Tibial nerve (tissue), 4 donors: Measurements from ENCODE around the gene TNRC6C. TPM values are rescaled to one million over a fixed set of nuclear protein-coding genes. Genes with fewer than 3 reads are reported as not detected.
"Not testable (repeated sequence)": the region's sequence is repeated elsewhere in the genome, so short reads cannot be mapped to it uniquely, and the experiment has no call there.

Experiments
- DNase-seq, 2 donors: peaks; one replicate each; pipeline ENCODE4 v3.0.0-alpha.2; 2019; ENCODE audit warnings: low spot score in 2 of 2
- H3K27ac ChIP-seq, 4 donors: fragments of 200-600 bp; sonication (generic) in 3 of 4; one replicate each; pipeline ENCODE4 v1.5.1; 2017 to 2019; ENCODE audit warnings: mild to moderate bottlenecking in 1 of 4
- H3K27me3 ChIP-seq, 2 donors: fragments of 200-600 bp; sonication (generic) in 1 of 2; one replicate each; pipeline versions ENCODE4 v1.5.1 to v1.6.0; 2017 to 2019
- H3K36me3 ChIP-seq, 3 donors: fragments of 200-600 bp; sonication (generic); one replicate each; pipeline ENCODE4 v1.5.1; 2018 to 2019
- H3K4me1 ChIP-seq, 4 donors: fragments of 200-600 bp; sonication (generic) in 3 of 4; one replicate each; pipeline ENCODE4 v1.5.1; 2017 to 2019
- H3K4me3 ChIP-seq, 4 donors: fragments of 200-600 bp; sonication (generic) in 3 of 4; one replicate each; pipeline ENCODE4 v1.5.1; 2017 to 2019; ENCODE audit warnings: mild to moderate bottlenecking in 1 of 4, moderate library complexity in 1 of 4
- H3K9me3 ChIP-seq, 4 donors: fragments of 200-600 bp; sonication (generic) in 3 of 4; one replicate each; pipeline ENCODE4 v1.5.1; 2017 to 2019
- EP300 ChIP-seq, 2 donors: sonication (generic); formaldehyde crosslinking; IDR thresholded peaks; one replicate each; pipeline ENCODE4 v1.6.1; 2017; ENCODE audit warnings: antibody characterized with exemption in 2 of 2, mild to moderate bottlenecking in 1 of 2
- POLR2A ChIP-seq, 2 donors: fragments of 450-650 bp; IDR thresholded peaks; one replicate each; pipeline ENCODE4 v1.6.1; 2017; ENCODE audit warnings: antibody characterized with exemption in 2 of 2, mild to moderate bottlenecking in 2 of 2, moderate library complexity in 2 of 2
- WGBS, 2 donors: methylation state at CpG; one replicate each; pipeline ENCODE4 v1.1.5; 2018; 5-methylcytosine and 5-hydroxymethylcytosine counted together
- total RNA-seq, 4 donors: library from RNA; depleted of rRNA; stranded (reverse); fragments of >200 nt; gene quantifications; one replicate each; pipeline ENCODE4 v1.1.0, GENCODE V29; 2016
- TF ChIP-seq, protein P1 (sequence below), 5 experiments: fragments of 200-600 bp in 3 of 5; fragments of 450-650 bp in 2 of 5; sonication (generic) in 3 of 5; IDR thresholded peaks; one replicate each; pipeline ENCODE4 v1.5.1; 2016 to 2019; ENCODE audit warnings: antibody characterized with exemption in 5 of 5, mild to moderate bottlenecking in 3 of 5, moderate library complexity in 2 of 5

TNRC6C gene
- total RNA-seq, 4 donors from 2014 or later, result 24.0 to 43.5 (median 34.3) TPM

DNA sequence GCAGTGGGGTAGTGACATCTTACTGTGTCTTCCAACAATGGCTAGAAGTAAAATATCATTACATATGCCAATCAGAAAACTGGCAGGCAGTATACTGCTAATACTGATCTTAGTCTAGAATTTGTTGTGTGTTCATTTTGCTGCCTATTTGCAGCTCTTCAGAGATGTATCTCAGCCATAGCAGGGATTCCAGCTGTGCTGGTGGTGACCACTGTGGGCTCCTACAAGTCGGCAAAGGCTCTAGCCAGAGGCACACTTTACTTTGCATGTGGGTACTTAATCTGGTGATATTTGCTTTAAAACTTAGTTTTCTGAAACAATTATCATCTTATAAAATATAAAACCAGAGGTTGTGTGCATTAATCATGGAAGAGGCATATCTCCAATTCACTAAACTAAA is 100.1 kb downstream of the TNRC6C start:
- H3K27ac ChIP-seq, result no peak overlapping the region

DNA sequence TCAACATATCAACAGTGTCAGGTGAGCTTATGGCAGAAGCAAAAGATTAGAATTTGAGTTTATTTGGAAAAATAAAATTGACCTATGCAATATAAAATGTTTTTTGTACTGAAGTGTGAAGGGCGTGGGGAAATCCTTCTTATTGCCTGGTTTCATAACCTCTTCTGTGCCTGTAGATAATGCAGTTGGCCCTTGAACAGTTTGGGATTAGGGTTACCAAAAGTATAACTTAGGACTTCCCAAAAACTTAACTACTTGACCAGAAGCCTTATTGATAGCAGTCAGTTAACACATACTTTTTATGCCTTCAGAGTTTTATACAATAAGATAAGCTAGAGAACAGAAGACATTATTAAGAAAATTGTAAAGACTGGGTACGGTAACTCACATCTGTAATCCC is 104.1 kb downstream of the TNRC6C start:
- Histone ChIP-seq H3K36me3 (peaks cover 0 to 28% (median 0%) of the 10 kb centered on the region in 3 donors), H3K9me3 (no peaks in the 10 kb centered on the region), H3K4me3 (no peak overlapping the region), H3K4me1 (peaks cover 0 to 20% (median 9%) of the 10 kb centered on the region in 4 donors), H3K27ac (no peak overlapping the region), H3K27me3 (no peaks in the 10 kb centered on the region)
- DNase-seq, result no peak
- 85 to 90% methylated on average over 2 of the region's 2 CpGs for WGBS, 2 donors
- no peak for TF ChIP-seq POLR2A (IDR thresholded peaks at IDR 0.05)
- TF ChIP-seq, protein P1, sequence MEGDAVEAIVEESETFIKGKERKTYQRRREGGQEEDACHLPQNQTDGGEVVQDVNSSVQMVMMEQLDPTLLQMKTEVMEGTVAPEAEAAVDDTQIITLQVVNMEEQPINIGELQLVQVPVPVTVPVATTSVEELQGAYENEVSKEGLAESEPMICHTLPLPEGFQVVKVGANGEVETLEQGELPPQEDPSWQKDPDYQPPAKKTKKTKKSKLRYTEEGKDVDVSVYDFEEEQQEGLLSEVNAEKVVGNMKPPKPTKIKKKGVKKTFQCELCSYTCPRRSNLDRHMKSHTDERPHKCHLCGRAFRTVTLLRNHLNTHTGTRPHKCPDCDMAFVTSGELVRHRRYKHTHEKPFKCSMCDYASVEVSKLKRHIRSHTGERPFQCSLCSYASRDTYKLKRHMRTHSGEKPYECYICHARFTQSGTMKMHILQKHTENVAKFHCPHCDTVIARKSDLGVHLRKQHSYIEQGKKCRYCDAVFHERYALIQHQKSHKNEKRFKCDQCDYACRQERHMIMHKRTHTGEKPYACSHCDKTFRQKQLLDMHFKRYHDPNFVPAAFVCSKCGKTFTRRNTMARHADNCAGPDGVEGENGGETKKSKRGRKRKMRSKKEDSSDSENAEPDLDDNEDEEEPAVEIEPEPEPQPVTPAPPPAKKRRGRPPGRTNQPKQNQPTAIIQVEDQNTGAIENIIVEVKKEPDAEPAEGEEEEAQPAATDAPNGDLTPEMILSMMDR (IDR thresholded peaks at IDR 0.05), result no peak

More for the DNA sequence above, 100.1 kb downstream of the TNRC6C start:
- no peaks in the 10 kb centered on the region for H3K27me3 ChIP-seq
- peaks cover 0 to 28% (median 10%) of the 10 kb centered on the region in 4 donors for H3K4me1 ChIP-seq
- no peak for DNase-seq
- no peaks in the 10 kb centered on the region for H3K9me3 ChIP-seq
- peaks cover 0 to 21% (median 0%) of the 10 kb centered on the region in 3 donors for H3K36me3 ChIP-seq
- 66 to 88% methylated on average over 1 of the region's 1 CpG for WGBS, 2 donors
- no peak overlapping the region for H3K4me3 ChIP-seq
- no peak for TF ChIP-seq EP300 (IDR thresholded peaks at IDR 0.05)
- TF ChIP-seq, protein P1 (IDR thresholded peaks at IDR 0.05), result no peak
- TF ChIP-seq POLR2A (IDR thresholded peaks at IDR 0.05), result no peak

DNA sequence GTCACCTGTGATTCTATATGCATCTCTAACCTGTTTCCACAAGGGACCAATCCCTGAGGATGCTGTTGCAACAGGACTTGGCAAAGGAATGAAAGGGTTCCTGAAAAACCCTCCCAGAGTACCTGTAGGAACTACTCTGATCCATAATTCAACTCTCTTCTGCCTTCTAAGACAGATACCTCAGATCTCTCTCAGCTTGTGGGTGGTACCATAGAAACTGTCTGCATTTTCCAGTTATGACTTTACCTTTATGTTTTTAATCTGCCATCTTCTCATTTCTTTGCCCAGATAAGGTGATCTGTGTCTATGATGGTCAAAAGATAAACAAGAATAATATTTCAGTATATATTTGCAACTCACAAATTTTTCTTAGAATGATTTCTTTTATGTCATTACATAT is 105.0 kb downstream of the TNRC6C start:
- Histone ChIP-seq H3K27me3 (no peaks in the 10 kb centered on the region), H3K4me1 (peaks cover 0 to 11% (median 4%) of the 10 kb centered on the region in 4 donors), H3K9me3 (no peaks in the 10 kb centered on the region), H3K27ac (no peak overlapping the region), H3K36me3 (peaks cover 0 to 37% (median 0%) of the 10 kb centered on the region in 3 donors), H3K4me3 (no peak overlapping the region)
- DNase-seq, result no peak
- no peak for TF ChIP-seq POLR2A (IDR thresholded peaks at IDR 0.05)
- TF ChIP-seq EP300 (IDR thresholded peaks at IDR 0.05), result no peak
- TF ChIP-seq, protein P1 (IDR thresholded peaks at IDR 0.05), result no peak

DNA sequence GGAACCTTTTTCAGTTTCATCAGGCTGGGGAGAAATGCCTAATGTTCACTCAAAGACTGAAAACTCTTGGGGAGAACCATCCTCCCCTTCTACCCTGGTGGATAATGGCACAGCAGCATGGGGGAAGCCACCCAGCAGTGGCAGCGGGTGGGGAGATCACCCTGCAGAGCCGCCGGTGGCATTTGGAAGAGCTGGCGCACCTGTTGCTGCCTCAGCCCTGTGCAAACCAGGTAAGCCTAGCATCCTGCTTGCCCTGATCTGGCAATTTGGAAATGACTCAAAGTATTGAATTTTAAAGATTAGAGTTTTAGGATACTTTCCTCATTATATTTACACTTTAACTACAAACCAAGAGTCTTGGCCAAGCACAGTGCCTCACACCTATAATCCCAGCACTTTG is 106.2 kb downstream of the TNRC6C start:
- Histone ChIP-seq H3K36me3 (peaks cover 0 to 49% (median 0%) of the 10 kb centered on the region in 3 donors), H3K9me3 (no peaks in the 10 kb centered on the region), H3K4me1 (no peaks in the 10 kb centered on the region), H3K27me3 (no peaks in the 10 kb centered on the region), H3K27ac (no peak overlapping the region), H3K4me3 (no peak overlapping the region)
- WGBS, 2 donors, result 96% methylated on average over 4 of the region's 4 CpGs
- no peak for DNase-seq
- TF ChIP-seq POLR2A (IDR thresholded peaks at IDR 0.05) (no peak), EP300 (IDR thresholded peaks at IDR 0.05) (no peak)
- TF ChIP-seq, protein P1 (IDR thresholded peaks at IDR 0.05), result no peak

DNA sequence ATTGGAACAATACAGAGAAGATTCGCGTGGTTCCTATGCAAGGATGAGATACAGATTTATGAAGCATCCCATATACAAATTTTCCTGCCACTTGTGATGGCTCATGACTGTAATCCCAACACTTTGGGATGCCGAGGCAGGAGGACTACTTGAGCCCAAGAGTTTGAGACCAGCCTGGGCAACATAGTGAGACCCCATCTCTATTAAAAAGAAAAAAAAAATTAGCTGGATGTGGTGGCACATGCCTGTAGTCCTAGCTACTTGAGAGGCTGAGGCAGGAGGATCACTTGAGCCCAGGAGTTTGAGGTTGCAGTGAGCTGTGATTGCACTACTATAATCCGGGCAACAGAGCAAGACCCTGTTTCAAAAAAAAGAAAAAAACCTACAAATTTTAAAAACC is 108.5 kb downstream of the TNRC6C start:
- H3K36me3 ChIP-seq, result peaks cover 0 to 71% (median 4%) of the 10 kb centered on the region in 3 donors
- not testable (repeated sequence) for H3K9me3 ChIP-seq, DNase-seq, H3K4me1 ChIP-seq, H3K27ac ChIP-seq, H3K27me3 ChIP-seq, H3K4me3 ChIP-seq
- 94 to 97% methylated on average over 4 of the region's 4 CpGs for WGBS, 2 donors

DNA sequence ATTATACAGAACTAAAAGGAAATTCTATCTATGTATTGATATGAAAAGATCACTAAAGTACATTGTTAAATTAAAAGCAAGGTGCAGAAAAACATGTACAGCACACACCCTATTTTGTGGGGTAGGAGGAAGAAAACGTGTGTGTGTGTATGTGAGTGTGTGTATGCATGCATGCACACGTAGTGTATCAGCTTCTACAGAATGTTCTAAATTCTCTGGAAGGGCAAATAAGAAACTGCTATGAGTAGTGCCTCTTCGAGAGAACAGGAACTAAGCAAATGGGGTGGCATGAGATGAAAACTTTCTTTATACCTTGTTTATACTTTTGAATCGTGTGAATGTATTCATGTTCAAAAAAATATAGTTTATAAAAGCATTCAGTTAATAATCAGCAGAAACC is 111.2 kb downstream of the TNRC6C start:
- H3K9me3 ChIP-seq, result no peaks in the 10 kb centered on the region
- no peak for DNase-seq
- no peaks in the 10 kb centered on the region for H3K27me3 ChIP-seq
- no peak overlapping the region for H3K27ac ChIP-seq
- no peak overlapping the region for H3K4me3 ChIP-seq
- WGBS, 2 donors, result 53 to 55% methylated on average over 4 of the region's 4 CpGs
- peaks cover 0 to 3% (median 0%) of the 10 kb centered on the region in 4 donors for H3K4me1 ChIP-seq
- TF ChIP-seq, protein P1 (IDR thresholded peaks at IDR 0.05), result no peak
- no peak for TF ChIP-seq EP300 (IDR thresholded peaks at IDR 0.05)
- TF ChIP-seq POLR2A (IDR thresholded peaks at IDR 0.05), result no peak
- H3K36me3 ChIP-seq, result peaks cover 0 to 95% (median 17%) of the 10 kb centered on the region in 3 donors
